NCI-H2227 treated with DMSO at 0.1 percent for 48 hours (cell line): ENCODE measurements around the gene SLC2A10.
A peak's percentile ranks its signal among the peaks of the same experiment; 100 is the strongest.

ENCODE experiments used
- DNase-seq: peaks from one replicate; lab custom pipeline; 2025; lab: John Stamatoyannopoulos, UW

Gene SLC2A10

GRCh38 chr20:46682063-46682821 lies 27.2 kb upstream of the SLC2A10 start:
- DNase-seq: no peak

DNA sequence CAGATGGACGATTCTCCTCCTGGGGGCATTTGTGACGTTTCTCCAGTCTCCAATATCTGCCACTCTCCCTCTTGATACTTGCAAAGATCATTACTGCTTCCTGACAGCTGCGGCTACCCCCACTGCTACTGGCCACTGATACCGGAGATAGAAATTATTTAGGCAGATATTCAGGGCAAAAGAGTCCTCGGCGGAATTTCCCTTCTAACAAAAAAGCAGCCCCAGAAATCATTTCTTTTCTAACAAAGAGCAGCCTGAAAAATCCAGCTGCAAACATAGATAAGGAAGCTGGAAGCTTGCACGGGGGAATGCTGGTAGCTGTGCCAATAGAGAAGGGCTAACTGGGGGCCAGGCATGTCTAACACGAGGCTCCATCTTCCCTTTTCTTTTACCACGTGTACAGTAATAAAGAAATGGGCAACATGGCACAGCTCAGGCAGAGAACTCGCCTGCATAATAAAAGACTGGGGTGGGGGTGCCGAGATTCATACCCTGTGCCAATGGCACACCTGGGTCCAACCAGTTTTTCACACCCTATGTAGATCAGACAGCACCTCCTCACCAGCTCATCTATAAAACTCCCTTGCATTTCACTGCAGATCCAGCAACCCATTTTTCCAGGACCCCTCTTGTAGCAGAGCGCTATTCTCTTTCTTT lies 26.3 kb upstream of the SLC2A10 start:
- no peak for DNase-seq

DNA sequence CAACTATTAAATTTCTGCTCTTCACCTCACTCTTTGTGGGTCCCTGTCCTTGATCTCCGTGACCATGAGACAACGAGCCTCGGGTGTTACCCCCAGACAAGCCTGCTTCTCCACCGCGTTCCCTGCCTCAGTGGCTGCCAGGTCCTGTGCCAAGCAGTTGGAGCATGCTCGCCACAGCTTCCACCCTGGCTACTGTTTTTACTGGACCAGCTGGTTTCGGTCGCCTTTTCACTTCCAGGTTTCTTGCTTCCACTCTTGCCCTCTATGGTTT lies 25.8 kb upstream of the SLC2A10 start:
- DNase-seq: no peak

DNA sequence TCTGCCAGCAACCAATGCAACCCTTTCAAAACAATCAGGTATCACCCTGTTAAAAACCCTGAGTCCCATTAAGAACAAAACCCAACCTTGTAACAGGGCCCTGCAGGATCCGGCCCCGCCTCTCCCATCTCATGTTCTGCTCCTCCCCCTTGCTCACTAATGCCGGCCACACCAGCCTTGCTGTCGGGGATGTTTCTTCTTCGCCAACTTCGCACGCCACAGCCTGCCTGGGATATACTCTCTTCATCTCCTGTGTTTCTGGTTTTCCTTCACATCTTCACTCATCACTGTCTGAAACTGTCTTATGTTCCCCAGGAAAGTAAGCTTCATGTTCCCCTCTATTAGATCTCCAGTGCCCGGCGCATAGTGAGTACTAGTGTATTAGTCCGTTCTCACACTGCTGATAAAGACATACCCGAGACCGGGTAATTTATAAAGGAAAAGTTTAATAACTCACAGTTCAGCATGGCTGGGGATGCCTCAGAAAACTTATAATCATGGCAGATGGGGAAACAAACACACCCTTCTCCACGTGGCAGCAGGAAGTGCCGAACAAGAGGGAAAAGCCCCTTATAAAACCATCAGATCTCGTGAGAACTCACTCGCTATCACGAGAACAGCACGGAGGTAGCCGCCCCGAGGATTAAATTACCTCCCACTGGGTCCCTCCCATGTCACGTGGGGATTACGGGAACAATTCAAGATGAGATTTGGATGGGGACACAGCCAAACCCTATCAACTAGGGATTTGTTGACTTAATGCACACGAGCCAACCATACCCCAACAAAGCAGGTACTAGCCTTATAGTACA lies 25.3 kb upstream of the SLC2A10 start:
- no peak for DNase-seq

DNA sequence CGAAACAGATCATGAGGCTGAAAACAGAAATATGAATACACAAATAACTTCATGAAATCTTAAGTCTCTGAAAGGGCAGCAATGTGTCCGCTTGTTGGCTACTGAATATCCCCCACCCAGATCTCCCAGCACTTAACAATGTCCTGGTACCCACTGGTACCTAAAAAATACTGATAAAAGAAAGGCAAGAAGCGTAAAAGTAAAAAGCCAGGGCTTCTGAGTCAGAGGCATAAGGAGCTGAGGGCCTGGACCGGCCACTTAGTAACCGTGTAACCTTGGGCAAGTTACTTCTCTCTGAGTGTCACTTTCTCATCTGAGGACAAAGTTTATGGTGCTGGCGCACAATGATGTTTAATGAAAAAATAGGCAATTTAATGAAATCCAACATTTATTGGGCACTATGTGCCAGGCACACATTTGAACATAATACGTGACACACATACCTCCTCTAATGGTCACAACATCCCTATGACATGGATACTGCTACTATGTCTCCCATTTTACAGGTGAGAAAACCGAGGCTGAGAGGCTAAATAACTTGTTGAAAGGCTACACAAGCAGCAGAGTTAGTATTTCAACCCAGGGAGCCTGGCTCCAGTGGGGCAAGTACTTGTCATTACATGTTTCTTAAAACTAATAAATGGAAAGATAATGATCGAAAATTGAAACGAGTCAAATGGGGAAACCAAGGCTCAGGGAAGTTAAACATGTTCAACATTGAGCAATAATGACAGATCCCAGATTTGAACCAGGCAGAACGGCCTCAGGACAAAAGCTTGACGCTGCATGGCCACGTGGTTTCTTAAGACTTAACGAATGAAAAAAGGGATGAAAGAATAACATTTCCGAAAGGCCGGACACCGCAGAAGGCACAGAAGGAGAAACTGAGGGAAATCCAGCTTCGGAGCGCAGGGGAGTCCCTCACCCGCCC lies 21.0 kb upstream of the SLC2A10 start:
- no peak for DNase-seq

DNA sequence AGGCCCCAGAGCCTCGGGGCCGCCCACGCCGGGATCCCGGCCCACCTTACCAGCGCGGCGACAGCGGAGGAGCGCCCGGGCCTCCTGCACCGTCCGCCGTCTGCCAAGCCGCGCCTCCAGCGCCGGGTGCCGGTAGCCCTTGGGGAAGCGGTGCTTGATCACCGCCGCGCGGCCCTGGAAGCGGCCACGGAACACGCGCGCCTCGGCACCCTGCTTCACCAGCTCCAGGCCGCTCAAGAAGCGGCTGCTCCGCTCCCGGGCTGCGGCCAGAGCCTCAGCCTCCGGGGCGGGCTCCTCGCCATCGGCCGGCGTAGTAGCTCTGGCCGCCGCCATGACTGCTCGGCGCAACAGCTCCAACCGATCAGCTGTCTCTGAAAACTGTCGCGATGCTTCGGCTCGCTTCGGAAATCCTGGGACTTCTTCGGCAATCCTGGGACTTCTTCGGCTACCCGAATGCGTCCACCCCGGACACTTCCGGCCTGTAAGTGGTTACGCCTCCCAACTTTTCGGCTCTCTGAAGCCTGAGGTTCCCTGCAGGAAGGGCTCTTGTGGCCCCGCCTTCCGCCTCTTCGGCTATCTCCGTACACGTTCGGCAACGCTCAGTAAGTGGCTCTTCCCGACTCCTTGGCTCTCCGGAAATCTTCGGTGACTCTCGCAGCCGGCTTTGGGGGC lies 20.2 kb upstream of the SLC2A10 start, which contains the start of gene TP53RK:
Gene TP53RK (minus strand): TSS at position 363 of the 672 bp plus-strand sequence. CDS start 30 bp downstream, at position 333.
- DNase-seq: peak; percentile 99

DNA sequence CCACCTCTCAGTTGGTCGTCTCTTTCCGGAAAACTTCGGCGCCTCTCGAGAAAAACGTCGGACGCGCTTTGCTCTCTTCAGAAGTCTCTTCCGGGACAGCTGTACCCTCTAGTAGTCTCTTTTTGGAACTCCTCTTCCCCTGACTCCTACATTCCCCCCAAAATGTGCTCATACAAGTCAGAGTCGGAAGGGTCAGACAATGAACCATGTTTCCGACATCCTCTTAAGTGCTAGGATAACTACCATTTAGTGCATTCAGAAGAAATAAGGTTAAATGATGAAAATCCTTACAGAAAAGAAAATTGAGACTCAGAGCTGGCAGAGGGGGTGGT lies 19.7 kb upstream of the SLC2A10 start:
- no peak for DNase-seq

- DNase-seq: no peak
Measured at GRCh38 chr20:46690219-46691106, 19.0 kb upstream of the SLC2A10 start.

DNA sequence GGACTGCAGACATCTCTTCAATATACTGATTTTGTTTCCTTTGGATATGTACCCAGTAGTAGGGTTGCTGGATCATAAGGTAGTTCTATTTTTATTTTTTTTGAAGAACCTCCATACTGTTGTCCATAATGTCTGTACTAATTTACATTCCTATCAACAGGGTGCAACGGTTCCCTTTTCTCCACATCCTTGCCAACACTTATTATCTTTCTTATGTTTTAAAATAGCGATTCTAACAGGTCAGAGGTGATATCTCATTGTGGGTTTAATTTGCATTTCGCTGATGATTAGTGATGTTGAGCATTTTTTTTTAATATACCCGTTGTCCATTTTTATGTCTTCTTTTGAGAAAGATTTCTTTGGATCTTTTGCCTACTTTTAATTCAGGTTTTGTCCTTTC lies 18.3 kb upstream of the SLC2A10 start:
- no peak for DNase-seq

- DNase-seq: no peak
Measured at GRCh38 chr20:46694484-46694883, 15.0 kb upstream of the SLC2A10 start.

DNA sequence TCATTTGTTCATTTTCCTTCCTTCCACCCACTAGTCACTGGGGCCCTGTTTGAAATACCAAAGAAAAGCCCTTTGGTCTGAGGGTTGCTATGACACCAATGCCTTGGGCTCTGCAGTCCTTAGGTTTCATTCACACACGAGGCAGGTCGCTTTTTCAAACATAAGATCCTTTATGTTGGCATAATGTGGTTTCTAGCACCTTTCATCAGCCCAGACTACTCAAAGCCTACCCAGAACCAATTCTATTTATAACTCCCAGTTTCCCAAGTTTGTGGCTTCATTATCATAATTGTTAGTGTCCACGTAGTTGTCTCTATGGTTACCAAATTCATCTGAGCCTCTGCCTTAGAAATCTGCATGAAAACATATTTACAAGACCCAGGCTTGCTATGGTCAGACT lies 13.6 kb upstream of the SLC2A10 start:
- DNase-seq: peak; percentile 15

DNA sequence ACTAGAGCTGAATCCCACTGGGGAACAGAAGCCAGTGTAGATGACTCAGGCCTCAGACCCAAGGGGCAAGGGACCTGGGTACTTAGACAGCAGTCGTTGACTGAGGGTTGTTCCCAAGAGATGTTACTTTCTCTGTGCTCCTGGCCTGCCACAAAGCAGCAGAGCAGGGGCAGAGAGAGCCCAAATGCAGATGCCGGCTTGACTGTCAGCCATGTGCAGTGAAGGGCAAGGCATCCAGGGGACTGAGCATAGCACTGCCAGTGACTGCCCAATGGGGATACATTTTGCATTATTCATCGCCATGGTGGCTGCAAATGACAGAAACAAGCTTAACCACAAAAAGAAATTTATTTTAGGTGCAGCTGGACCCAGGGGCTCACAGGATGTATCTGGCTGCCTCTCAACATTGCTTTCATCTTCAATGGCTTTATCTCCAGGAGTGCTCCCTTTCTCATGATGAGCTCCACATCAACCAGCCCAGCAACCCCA lies 12.6 kb upstream of the SLC2A10 start:
- DNase-seq: no peak

DNA sequence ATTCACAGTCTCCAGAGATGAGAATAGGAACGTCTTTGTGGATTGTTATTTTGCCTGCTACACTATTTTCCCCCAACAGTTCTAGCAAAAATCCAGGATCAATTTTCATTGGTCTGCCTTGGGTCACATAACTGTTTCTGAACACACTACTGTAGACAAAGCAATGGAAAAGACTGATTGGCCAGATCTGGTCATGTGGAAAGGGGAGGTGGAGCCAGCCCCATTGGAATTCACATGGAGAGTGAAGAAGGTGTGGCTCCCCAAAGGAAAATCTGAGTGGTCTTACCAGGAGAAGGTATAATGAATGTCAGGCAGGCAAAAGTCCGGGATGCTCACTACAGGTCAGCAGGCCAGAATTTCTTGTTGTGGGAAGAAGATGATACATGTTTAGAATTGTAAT lies 10.7 kb upstream of the SLC2A10 start:
- DNase-seq: no peak

DNA sequence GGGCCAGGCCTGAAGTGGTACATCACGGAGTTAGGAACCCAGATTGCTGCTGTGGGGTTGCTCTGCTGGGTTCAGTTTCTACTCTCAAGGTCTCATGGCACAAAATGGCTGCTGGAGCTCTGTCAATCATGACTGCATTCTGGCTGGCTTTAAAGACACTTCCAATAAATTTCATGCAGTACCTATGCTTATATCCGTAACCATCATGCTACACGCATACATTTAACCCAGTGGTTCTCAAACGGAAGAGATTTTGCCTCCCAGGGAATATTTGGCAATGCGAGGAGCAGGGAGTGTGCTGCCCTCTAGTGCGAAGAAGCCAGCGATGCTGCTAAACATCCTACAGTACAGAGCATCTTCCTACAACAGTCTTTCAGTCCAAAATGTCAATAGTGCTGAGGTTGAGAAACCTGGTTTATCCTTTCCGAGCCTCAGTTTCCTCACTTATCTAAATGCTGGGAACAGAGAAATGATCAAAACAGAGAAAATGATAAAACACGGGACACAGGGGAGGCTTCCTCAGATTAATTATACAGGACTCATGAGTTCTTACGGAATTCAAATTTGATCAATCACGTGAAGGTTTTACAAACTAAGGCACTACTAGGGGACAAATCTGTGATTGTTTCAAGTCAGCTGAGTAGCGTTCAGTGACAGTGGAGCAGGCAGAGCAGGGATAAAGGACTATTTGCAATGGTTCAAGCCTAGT lies 9.6 kb upstream of the SLC2A10 start:
- DNase-seq: no peak

DNA sequence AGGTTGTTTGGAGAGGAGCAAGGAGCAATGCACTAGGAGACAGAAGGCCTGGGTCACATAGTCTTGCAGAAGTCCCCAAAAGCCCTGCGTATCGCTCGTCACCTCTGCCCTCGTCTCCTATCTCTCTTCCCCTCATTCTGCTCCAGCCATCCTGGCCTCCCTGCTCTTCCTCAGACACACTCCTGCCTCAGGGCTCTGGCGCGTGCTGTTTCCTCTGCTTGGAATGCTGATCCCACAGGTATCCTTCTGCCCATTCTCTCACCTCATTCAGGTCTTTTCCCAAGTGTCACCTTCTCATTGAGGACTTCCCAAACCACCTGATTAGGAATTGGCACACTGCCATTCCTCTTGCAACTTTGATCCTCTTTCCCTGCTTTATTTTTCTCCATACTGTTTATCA lies 9.0 kb upstream of the SLC2A10 start:
- DNase-seq: no peak

DNA sequence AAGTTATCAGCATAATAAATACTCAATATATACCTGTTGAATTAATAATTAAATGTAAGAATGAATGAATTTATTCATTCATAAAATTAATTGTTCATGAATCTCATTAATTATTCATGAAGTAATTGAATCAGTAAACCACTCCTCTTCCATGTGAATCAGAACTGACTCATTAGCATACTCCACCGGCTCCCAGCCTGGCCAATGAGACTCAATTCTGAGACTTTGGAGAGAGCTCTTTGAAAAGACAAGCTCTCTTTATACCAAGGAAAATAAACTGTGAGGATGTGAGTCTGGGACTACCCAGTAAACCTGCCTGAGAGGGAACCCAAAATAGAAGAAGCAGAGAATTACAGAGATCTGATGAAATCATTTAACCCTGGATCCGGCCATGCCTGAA lies 8.4 kb upstream of the SLC2A10 start:
- DNase-seq: no peak

DNA sequence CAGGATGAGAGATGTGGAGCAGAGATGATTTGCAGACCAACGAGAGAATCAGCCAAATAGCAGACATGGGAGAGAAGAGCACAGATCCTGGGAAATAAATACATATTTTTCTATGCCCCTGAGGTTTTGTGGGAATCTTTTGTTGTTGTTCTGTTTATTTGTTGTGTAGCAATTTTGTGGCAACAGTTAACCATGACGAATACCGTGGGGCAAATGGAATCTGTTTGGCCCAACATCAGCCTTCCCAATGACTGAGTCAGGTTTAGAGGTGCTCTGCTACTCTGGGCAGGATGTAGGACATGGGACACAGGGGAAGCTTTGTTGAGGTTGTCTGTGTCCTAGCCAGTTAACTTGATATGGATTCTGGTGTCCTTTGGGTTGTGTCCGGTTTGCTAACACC lies 7.9 kb upstream of the SLC2A10 start:
- DNase-seq: no peak

- DNase-seq: no peak
Measured at GRCh38 chr20:46701986-46702385, 7.5 kb upstream of the SLC2A10 start.

DNA sequence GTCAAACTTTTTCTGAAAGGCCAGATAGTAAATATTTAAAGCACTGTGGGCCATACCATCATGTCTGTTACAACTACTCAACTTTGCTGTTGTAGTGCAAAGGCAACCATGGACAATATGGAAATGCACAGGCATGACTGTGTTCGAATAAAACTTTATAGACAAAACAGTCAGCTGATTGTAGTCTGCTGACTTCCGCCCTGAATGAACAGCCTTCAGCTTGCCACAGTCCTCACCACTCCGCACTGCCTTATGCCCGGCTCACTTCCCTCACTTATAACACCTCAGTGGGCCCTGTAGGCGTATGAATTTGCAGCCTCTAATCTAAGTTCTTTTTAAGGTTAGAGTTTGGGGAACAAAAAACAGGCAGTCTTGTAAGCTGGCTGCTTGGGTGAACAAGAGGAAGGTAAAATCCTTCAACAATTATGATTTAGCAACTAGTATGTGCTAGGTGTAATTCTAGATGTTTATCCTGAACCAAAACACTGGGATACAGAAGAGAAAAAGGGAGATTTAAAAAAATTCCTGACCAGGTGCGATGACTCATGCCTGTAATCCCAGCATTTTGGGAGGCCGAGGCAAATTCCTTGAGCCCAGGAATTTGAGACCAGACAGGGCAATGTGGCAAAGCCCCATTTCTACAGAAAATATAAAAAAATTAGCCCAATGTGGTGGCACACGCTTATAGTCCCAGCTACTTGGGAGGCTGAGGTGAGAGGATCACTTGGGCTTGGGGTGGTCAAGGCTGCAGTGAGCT lies 6.8 kb upstream of the SLC2A10 start:
- DNase-seq: no peak
